Esophagus (tissue), 2 donors: ENCODE measurements around the gene GRIA4. TPM values are rescaled to one million over a fixed set of nuclear protein-coding genes. Genes with fewer than 3 reads are reported as not detected.

Experiments
- H3K27ac ChIP-seq, 2 donors: one replicate each; pipeline ENCODE4 v1.5.1; 2013; ENCODE audit warnings: low read depth in 2 of 2, mild to moderate bottlenecking in 2 of 2, inconsistent platforms in 1 of 2, low read length in 1 of 2, moderate library complexity in 1 of 2
- H3K27me3 ChIP-seq, 2 donors: one replicate each; pipeline ENCODE4 v1.6.1; 2013; ENCODE audit warnings: low read length in 2 of 2, control low read depth in 1 of 2, mild to moderate bottlenecking in 1 of 2; ENCODE audit not compliant: insufficient read depth in 2 of 2, control insufficient read depth in 1 of 2
- H3K36me3 ChIP-seq, 2 donors: one replicate each; pipeline ENCODE4 v1.6.1; 2013; ENCODE audit warnings: low read length in 1 of 2; ENCODE audit not compliant: control insufficient read depth in 2 of 2, insufficient read depth in 2 of 2
- H3K4me1 ChIP-seq, 2 donors: one replicate each; pipeline ENCODE4 v1.6.1; 2013; ENCODE audit warnings: low read length in 1 of 2; ENCODE audit not compliant: control insufficient read depth in 2 of 2, insufficient read depth in 2 of 2
- H3K4me3 ChIP-seq, 2 donors: one replicate each; pipeline ENCODE4 v1.5.1; 2013; ENCODE audit warnings: low read length in 2 of 2, mild to moderate bottlenecking in 2 of 2, low read depth in 1 of 2, moderate library complexity in 1 of 2
- H3K9me3 ChIP-seq, 2 donors: one replicate each; pipeline ENCODE4 v1.6.1; 2013; ENCODE audit warnings: mild to moderate bottlenecking in 2 of 2, low read depth in 1 of 2, low read length in 1 of 2, moderate library complexity in 1 of 2; ENCODE audit not compliant: control insufficient read depth in 2 of 2, insufficient read depth in 1 of 2
- WGBS, 2 donors: extraction: QIAGEN DNeasy Blood & Tissue Kit; methylation state at CpG; one replicate each; pipeline ENCODE4 v1.1.7; 2013; 5-methylcytosine and 5-hydroxymethylcytosine counted together
- polyA plus RNA-seq, 2 donors: library from polyadenylated mRNA; stranded (reverse); fragments of 200-250 nt; gene quantifications; one replicate each; pipeline ENCODE4 v1.2.3, GENCODE V29; 2013
- donor health status: healthy with polysubstance abuse.
- donor health status: Bipolar disorder and iron deficiency.

The GRIA4 gene
- polyA plus RNA-seq, 2 donors, result not detected

- Histone ChIP-seq H3K9me3 (no peaks in the 10 kb centered on the region), H3K36me3 (peaks cover 2 to 4% of the 10 kb centered on the region in 2 donors), H3K4me3 (no peak overlapping the region), H3K27me3 (no peaks in the 10 kb centered on the region), H3K4me1 (no peaks in the 10 kb centered on the region), H3K27ac (no peak overlapping the region)
- WGBS, 2 donors, result 81 to 87% methylated on average over 2 of the region's 2 CpGs
Measured at GRCh38 chr11:106014620-106015019, 404.7 kb downstream of the GRIA4 start.

GRCh38 chr11:106015066-106015465, 405.2 kb downstream of the GRIA4 start:
- Histone ChIP-seq H3K4me3 (no peak overlapping the region), H3K4me1 (no peaks in the 10 kb centered on the region), H3K36me3 (peaks cover 0 to 3% of the 10 kb centered on the region in 2 donors), H3K9me3 (no peaks in the 10 kb centered on the region), H3K27me3 (no peaks in the 10 kb centered on the region), H3K27ac (no peak overlapping the region)
- 58 to 61% methylated on average over 2 of the region's 2 CpGs for WGBS, 2 donors

GRCh38 chr11:106017093-106017492, 407.2 kb downstream of the GRIA4 start:
- Histone ChIP-seq H3K4me3 (no peak overlapping the region), H3K9me3 (no peaks in the 10 kb centered on the region), H3K36me3 (no peaks in the 10 kb centered on the region), H3K27ac (no peak overlapping the region), H3K27me3 (no peaks in the 10 kb centered on the region), H3K4me1 (no peaks in the 10 kb centered on the region)
- 79 to 85% methylated on average over 2 of the region's 2 CpGs for WGBS, 2 donors

- Histone ChIP-seq H3K4me3 (peak overlapping the region; percentile 67 to 79), H3K4me1 (no peaks in the 10 kb centered on the region), H3K27ac (peak overlapping the region; percentile 3 to 76), H3K27me3 (no peaks in the 10 kb centered on the region), H3K36me3 (no peaks in the 10 kb centered on the region), H3K9me3 (peaks cover 0 to 2% of the 10 kb centered on the region in 2 donors)
- WGBS, 2 donors, result 20% methylated on average over 18 of the region's 18 CpGs
Measured at GRCh38 chr11:106021181-106021966, 411.5 kb downstream of the GRIA4 start.

GRCh38 chr11:106021967-106022794, 412.3 kb downstream of the GRIA4 start, which contains the start of gene MSANTD4:
MSANTD4 (minus strand) TSS chr11:106022240; CDS start chr11:106010917, 11,323 bp downstream.
- Histone ChIP-seq H3K4me3 (peak within 1 kb of the TSS; percentile 67 to 79), H3K4me1 (no peaks in the 10 kb centered on the region), H3K27ac (peak within 1 kb of the TSS; percentile 73 to 76), H3K9me3 (peaks cover 0 to 2% of the 10 kb centered on the region in 2 donors), H3K27me3 (no peaks in the 10 kb centered on the region), H3K36me3 (no peaks in the 10 kb centered on the region)
- 1% methylated on average over 47 to 48 of the region's 48 CpGs for WGBS, 2 donors

GRCh38 chr11:106022795-106023275, 413.0 kb downstream of the GRIA4 start:
- Histone ChIP-seq H3K27me3 (no peaks in the 10 kb centered on the region), H3K27ac (peak overlapping the region in 1 of 2 donors; percentile 73), H3K4me1 (no peaks in the 10 kb centered on the region), H3K9me3 (peaks cover 0 to 2% of the 10 kb centered on the region in 2 donors), H3K36me3 (no peaks in the 10 kb centered on the region), H3K4me3 (peak overlapping the region; percentile 67 to 79)
- whole genome bisulfite sequencing, 2 donors, result 92% methylated on average over 7 of the region's 7 CpGs

- Histone ChIP-seq H3K36me3 (no peaks in the 10 kb centered on the region), H3K4me1 (no peaks in the 10 kb centered on the region), H3K27me3 (no peaks in the 10 kb centered on the region), H3K27ac (no peak overlapping the region), H3K9me3 (no peaks in the 10 kb centered on the region), H3K4me3 (no peak overlapping the region)
- WGBS, 2 donors, result 42 to 64% methylated on average over 4 of the region's 4 CpGs
Measured at GRCh38 chr11:106030609-106031008, 420.7 kb downstream of the GRIA4 start.

GRCh38 chr11:106031202-106031810, 421.4 kb downstream of the GRIA4 start:
- H3K4me3 ChIP-seq, result no peak overlapping the region
- H3K4me1 ChIP-seq, result no peaks in the 10 kb centered on the region
- no peaks in the 10 kb centered on the region for H3K36me3 ChIP-seq
- 36 to 38% methylated on average over 2 of the region's 2 CpGs for WGBS, 2 donors
- H3K9me3 ChIP-seq, result no peaks in the 10 kb centered on the region
- H3K27me3 ChIP-seq, result no peaks in the 10 kb centered on the region
- no peak overlapping the region for H3K27ac ChIP-seq
